ENCODE data around the gene PLXNA4. TPM values are rescaled to one million over a fixed set of nuclear protein-coding genes. Genes with fewer than 3 reads are reported as not detected.

The PLXNA4 gene
- total RNA-seq, 4 donors from 2014 or later = 5.1 to 7.0 (median 5.3) TPM

- no peak overlapping the region for H3K4me3 ChIP-seq (ENCODE audit: low read depth, poor library complexity, severe bottlenecking)
- intact Hi-C loops (cut with DNase I; ENCODE audit: low total_unique reads) = no loop called here
- no peak for DNase-seq (ENCODE audit: low spot score in 2 of 2)
- TF ChIP-seq POLR2A (IDR thresholded peaks at IDR 0.05) = no peak
- TF ChIP-seq, protein P1, sequence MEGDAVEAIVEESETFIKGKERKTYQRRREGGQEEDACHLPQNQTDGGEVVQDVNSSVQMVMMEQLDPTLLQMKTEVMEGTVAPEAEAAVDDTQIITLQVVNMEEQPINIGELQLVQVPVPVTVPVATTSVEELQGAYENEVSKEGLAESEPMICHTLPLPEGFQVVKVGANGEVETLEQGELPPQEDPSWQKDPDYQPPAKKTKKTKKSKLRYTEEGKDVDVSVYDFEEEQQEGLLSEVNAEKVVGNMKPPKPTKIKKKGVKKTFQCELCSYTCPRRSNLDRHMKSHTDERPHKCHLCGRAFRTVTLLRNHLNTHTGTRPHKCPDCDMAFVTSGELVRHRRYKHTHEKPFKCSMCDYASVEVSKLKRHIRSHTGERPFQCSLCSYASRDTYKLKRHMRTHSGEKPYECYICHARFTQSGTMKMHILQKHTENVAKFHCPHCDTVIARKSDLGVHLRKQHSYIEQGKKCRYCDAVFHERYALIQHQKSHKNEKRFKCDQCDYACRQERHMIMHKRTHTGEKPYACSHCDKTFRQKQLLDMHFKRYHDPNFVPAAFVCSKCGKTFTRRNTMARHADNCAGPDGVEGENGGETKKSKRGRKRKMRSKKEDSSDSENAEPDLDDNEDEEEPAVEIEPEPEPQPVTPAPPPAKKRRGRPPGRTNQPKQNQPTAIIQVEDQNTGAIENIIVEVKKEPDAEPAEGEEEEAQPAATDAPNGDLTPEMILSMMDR (IDR thresholded peaks at IDR 0.05) = no peak
- 42 to 46% methylated on average over 3 of the region's 3 CpGs for WGBS, 2 donors
These were observed 300.0 kb downstream of the PLXNA4 start for GRCh38 chr7:132276234-132276630.

DNA sequence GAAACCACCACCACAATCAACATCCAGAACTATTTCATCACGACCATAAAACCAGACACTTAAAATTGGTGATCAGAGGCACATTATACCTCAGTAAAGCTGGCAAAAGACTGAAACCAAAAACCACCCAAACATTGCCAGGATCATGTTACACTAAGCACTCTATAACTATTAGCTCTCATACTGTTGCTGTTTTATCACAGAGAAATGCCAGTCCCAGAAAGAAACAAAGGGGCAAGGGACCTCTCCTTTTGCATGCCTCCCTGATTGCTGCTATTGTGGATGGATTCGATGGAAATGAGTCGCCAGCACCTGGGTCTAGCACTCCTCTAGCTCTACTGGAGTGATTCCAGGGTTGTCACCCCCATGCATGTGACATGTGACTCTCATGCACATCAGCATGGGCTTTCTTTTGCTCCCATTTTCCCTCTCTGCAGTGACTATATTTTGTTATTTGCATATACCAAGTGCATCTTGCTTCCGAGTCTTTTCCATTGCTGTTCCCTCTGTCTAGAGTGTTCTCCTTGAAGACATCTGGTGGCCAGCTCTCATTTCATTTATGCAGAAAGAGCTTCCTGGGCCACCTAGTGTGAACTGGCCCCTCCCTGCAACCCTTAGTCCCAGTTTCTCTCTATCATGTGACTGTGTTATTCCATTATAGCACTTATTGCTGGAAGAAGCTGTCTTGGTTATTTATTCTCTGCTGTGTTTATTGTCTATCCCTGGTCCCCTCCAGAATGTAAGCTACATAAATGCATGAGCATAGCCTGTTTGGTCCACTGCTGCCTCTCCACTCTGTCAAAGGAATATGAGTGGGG is 300.6 kb downstream of the PLXNA4 start:
- no peak for DNase-seq (ENCODE audit: low spot score in 2 of 2)
- WGBS, 2 donors = 63 to 65% methylated on average over 4 of the region's 4 CpGs
- intact Hi-C loops (cut with DNase I; ENCODE audit: low total_unique reads) = no loop called here
- no peak for TF ChIP-seq POLR2A (IDR thresholded peaks at IDR 0.05)
- TF ChIP-seq, protein P1 (IDR thresholded peaks at IDR 0.05) = no peak
- H3K4me3 ChIP-seq (ENCODE audit: low read depth, poor library complexity, severe bottlenecking) = no peak overlapping the region

DNA sequence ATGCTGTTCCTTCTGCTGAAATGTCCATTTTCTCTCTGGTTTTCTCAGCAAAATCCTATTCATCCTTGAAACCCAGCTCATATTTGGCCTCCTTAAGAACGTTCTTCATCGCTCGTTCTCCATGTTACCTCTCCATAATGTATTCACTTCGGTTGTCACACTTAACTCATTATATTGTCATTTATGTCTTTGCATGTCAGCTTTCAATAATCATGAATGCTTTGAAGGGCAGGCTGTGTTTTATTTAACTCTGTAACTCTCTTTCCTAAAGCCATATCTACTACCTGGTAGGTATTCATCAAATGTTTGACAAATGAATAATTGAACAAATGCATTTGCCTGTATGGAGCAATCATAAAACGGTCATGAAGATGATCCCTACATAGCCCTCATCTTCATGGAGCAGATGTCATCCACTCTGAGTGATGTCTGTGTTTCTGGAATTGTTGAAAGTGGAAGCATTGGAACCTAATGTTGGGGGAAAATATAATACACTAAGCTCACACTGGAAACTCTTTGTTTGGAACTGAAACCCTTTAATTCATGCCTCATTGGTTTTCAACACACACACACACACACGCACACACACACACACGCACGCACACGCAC is 303.4 kb downstream of the PLXNA4 start:
- 85% methylated on average over 9 of the region's 9 CpGs for whole genome bisulfite sequencing, 2 donors
- intact Hi-C loops (cut with DNase I; ENCODE audit: low total_unique reads) = no loop called here
- H3K4me3 ChIP-seq (ENCODE audit: low read depth, poor library complexity, severe bottlenecking) = no peak overlapping the region
- TF ChIP-seq, protein P1 (IDR thresholded peaks at IDR 0.05) = no peak
- TF ChIP-seq POLR2A (IDR thresholded peaks at IDR 0.05) = no peak
- no peak for DNase-seq (ENCODE audit: low spot score in 2 of 2)

- intact Hi-C loops (cut with DNase I; ENCODE audit: low total_unique reads) = no loop called here
- TF ChIP-seq, protein P1 (IDR thresholded peaks at IDR 0.05) = no peak
- no peak for TF ChIP-seq POLR2A (IDR thresholded peaks at IDR 0.05)
These were observed 305.8 kb downstream of the PLXNA4 start for GRCh38 chr7:132270517-132270916.

DNA sequence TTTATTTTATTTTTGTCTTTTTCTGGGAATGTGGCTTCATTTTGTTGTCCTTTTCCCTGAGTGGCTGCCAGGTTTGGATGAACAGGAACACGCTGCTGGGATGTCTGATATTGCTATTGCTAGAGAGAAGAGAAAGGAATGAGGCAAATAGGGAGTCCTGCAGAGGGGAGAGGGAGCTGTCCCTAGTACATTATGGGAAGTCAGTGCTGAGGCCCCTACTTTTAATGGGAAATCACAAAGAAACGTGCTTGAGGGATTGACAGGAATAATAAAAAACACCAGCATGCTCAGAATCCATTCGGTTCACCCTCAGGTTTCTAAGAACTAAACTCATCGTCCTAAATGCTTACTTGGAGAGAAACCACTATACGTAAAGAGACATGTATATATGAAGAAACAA is 306.6 kb downstream of the PLXNA4 start:
- intact Hi-C loops (cut with DNase I; ENCODE audit: low total_unique reads) = no loop called here
- H3K4me3 ChIP-seq (ENCODE audit: low read depth, poor library complexity, severe bottlenecking) = no peak overlapping the region
- TF ChIP-seq POLR2A (IDR thresholded peaks at IDR 0.05) = no peak
- 54 to 66% methylated on average over 5 of the region's 5 CpGs for WGBS, 2 donors
- no peak for DNase-seq (ENCODE audit: low spot score in 2 of 2)

More at GRCh38 chr7:132270517-132270916, 305.8 kb downstream of the PLXNA4 start:
- DNase-seq (ENCODE audit: low spot score in 2 of 2) = no peak
- no peak overlapping the region for H3K4me3 ChIP-seq (ENCODE audit: low read depth, poor library complexity, severe bottlenecking)
- WGBS, 2 donors = 26 to 38% methylated on average over 2 of the region's 2 CpGs

GRCh38 chr7:132263151-132263550 is 313.1 kb downstream of the PLXNA4 start:
- intact Hi-C loops (cut with DNase I; ENCODE audit: low total_unique reads) = no loop called here
- 57 to 65% methylated on average over 3 to 4 of the region's 4 CpGs for WGBS, 2 donors
- DNase-seq (ENCODE audit: low spot score in 2 of 2) = no peak
- H3K4me3 ChIP-seq (ENCODE audit: low read depth, poor library complexity, severe bottlenecking) = no peak overlapping the region
- TF ChIP-seq, protein P1 (IDR thresholded peaks at IDR 0.05) = no peak

All from lower leg skin (tissue), 4 donors.